Measurements from ENCODE around the gene ATP2B2.

The ATP2B2 gene
- total RNA-seq: 0 to 0.77 (median 0.09) reads per million in 3 donors

DNA sequence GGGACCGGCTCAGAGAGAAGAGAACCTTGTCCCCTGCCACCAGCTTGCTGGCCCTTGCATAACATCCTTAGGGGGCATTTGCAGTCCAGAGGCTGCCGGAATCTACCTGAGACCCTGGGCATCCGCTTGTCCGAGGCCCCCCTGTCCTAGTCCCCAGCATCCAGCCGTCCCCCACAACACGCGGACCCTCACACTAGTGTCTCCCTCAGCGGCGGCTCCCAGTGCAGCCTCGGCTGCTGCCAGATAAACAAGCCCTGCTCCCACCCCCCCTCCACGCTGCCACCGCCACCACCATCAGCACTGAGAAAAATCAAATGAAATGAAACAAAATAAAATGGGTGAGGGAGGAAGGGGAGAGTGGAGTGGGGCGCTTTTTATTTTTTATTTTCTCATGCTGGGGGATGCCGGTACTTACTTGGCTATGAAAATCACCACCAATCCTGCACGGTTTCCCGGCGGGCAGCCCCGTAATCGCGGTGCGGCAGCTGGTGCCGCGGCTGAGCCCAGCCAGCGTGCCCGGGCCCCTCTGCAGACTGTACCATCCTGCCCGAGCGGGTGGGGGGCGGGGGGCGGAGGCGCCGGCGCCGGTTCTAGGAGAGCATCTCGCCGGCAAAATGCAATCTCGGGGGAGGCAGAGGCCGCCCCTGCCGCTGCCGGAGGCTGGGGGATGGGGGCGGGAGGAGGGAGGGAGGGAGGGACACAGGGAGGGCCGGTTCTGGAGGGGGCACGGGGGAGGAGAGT lies at the start of gene ATP2B2:
Gene ATP2B2, minus strand, starts transcription at position 537 of the 741 bp plus-strand sequence. CDS start 56,043 bp downstream, outside the sequence.
- Histone ChIP-seq H3K27me3 (replicated peaks; ENCODE audit: control insufficient read depth, insufficient read depth, low read length, poor library complexity, severe bottlenecking) (peaks cover 17% of the 10 kb centered on the region), H3K9me3 (ENCODE audit: control insufficient read depth, low read length) (no peaks in the 10 kb centered on the region), H3K4me3 (ENCODE audit: insufficient read depth, low read depth, low read length, poor library complexity, severe bottlenecking) (peak within 1 kb of the TSS; percentile 41), H3K36me3 (ENCODE audit: control insufficient read depth, insufficient read depth, low read length) (no peaks in the 10 kb centered on the region), H3K4me1 (ENCODE audit: control insufficient read depth, insufficient read depth, low read length, poor library complexity, severe bottlenecking) (no peaks in the 10 kb centered on the region), H3K27ac (ENCODE audit: insufficient read depth, low read length, poor library complexity, severe bottlenecking) (no peak within 1 kb of the TSS)
- DNase-seq: no peak

DNA sequence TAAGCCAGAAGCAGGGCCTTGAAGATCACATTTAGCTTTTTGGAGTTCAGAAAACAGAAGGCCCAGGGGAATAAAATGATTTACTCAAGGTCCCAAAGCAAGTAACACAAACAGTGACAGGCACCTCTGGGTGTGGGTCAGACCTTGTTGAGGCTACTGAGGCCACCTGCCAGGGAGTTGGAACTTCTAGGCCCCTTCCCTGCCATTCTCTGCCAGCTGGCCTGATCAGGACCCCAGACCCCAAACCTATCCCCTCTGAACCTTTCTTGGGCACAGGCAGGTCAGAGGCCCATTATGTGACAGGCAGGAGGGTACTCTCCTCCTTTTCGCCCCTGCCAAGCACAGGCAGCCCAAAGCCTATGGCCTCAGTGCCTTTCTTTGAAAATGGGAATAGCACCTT lies 49.4 kb upstream of the ATP2B2 start:
- no peak overlapping the region for H3K27ac ChIP-seq (ENCODE audit: insufficient read depth, low read length, poor library complexity, severe bottlenecking)
- H3K36me3 ChIP-seq (ENCODE audit: control insufficient read depth, insufficient read depth, low read length): no peaks in the 10 kb centered on the region
- peaks cover 20% of the 10 kb centered on the region for H3K4me1 ChIP-seq (ENCODE audit: control insufficient read depth, insufficient read depth, low read length, poor library complexity, severe bottlenecking)
- no peaks in the 10 kb centered on the region for H3K27me3 ChIP-seq (replicated peaks; ENCODE audit: control insufficient read depth, insufficient read depth, low read length, poor library complexity, severe bottlenecking)
- H3K4me3 ChIP-seq (ENCODE audit: insufficient read depth, low read depth, low read length, poor library complexity, severe bottlenecking): no peak overlapping the region
- no peaks in the 10 kb centered on the region for H3K9me3 ChIP-seq (ENCODE audit: control insufficient read depth, low read length)
- DNase-seq: no peak

DNA sequence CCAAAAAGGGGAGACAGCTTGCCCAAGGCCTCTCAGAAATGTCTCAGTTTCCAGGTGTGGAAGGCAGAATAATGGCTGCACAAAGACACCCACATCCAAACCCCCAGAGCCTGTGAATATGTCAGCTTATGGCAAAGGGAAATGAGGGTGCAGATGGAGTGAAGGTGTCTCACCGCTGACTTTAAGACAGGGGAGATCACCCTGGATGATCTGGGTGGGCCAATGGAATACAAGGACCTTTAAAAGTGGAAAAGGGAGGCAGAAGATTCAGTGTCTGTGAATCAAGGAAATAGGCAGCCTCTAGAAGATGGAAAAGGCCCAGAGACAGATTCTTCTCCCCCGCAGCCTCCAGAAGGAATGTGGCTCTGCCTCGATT lies 48.8 kb upstream of the ATP2B2 start:
- H3K4me1 ChIP-seq (ENCODE audit: control insufficient read depth, insufficient read depth, low read length, poor library complexity, severe bottlenecking): peaks cover 20% of the 10 kb centered on the region
- DNase-seq: no peak
- H3K36me3 ChIP-seq (ENCODE audit: control insufficient read depth, insufficient read depth, low read length): no peaks in the 10 kb centered on the region
- H3K9me3 ChIP-seq (ENCODE audit: control insufficient read depth, low read length): no peaks in the 10 kb centered on the region
- H3K27ac ChIP-seq (ENCODE audit: insufficient read depth, low read length, poor library complexity, severe bottlenecking): no peak overlapping the region
- H3K27me3 ChIP-seq (replicated peaks; ENCODE audit: control insufficient read depth, insufficient read depth, low read length, poor library complexity, severe bottlenecking): no peaks in the 10 kb centered on the region
- H3K4me3 ChIP-seq (ENCODE audit: insufficient read depth, low read depth, low read length, poor library complexity, severe bottlenecking): no peak overlapping the region

- H3K4me1 ChIP-seq (ENCODE audit: control insufficient read depth, insufficient read depth, low read length, poor library complexity, severe bottlenecking): peaks cover 20% of the 10 kb centered on the region
- DNase-seq: peak in 1 of 3 donors; percentile 7
- no peak overlapping the region for H3K4me3 ChIP-seq (ENCODE audit: insufficient read depth, low read depth, low read length, poor library complexity, severe bottlenecking)
- H3K36me3 ChIP-seq (ENCODE audit: control insufficient read depth, insufficient read depth, low read length): no peaks in the 10 kb centered on the region
- H3K27ac ChIP-seq (ENCODE audit: insufficient read depth, low read length, poor library complexity, severe bottlenecking): no peak overlapping the region
- no peaks in the 10 kb centered on the region for H3K9me3 ChIP-seq (ENCODE audit: control insufficient read depth, low read length)
- H3K27me3 ChIP-seq (replicated peaks; ENCODE audit: control insufficient read depth, insufficient read depth, low read length, poor library complexity, severe bottlenecking): no peaks in the 10 kb centered on the region
Observed at GRCh38 chr3:10553591-10554235, 48.3 kb upstream of the ATP2B2 start.

DNA sequence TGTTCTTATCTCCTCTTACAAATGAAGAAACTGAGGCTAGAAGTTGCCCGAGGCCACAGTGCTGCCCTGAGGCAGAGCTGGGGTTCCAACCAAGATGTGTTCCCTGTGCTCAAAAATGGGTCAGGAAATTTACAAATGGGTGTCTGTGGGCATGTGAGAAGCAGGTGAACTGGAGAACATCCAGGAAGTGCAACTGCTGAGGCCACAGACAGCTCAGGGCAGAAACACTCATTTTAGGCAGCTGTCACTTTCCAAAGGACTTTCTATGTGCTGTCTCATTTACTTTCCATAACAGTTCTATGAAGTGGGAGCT lies 47.2 kb upstream of the ATP2B2 start:
- Histone ChIP-seq H3K9me3 (ENCODE audit: control insufficient read depth, low read length) (no peaks in the 10 kb centered on the region), H3K4me1 (ENCODE audit: control insufficient read depth, insufficient read depth, low read length, poor library complexity, severe bottlenecking) (peaks cover 20% of the 10 kb centered on the region), H3K27me3 (replicated peaks; ENCODE audit: control insufficient read depth, insufficient read depth, low read length, poor library complexity, severe bottlenecking) (no peaks in the 10 kb centered on the region), H3K4me3 (ENCODE audit: insufficient read depth, low read depth, low read length, poor library complexity, severe bottlenecking) (peak overlapping the region; percentile 18), H3K36me3 (ENCODE audit: control insufficient read depth, insufficient read depth, low read length) (no peaks in the 10 kb centered on the region), H3K27ac (ENCODE audit: insufficient read depth, low read length, poor library complexity, severe bottlenecking) (peak overlapping the region; percentile 18)
- no peak for DNase-seq

DNA sequence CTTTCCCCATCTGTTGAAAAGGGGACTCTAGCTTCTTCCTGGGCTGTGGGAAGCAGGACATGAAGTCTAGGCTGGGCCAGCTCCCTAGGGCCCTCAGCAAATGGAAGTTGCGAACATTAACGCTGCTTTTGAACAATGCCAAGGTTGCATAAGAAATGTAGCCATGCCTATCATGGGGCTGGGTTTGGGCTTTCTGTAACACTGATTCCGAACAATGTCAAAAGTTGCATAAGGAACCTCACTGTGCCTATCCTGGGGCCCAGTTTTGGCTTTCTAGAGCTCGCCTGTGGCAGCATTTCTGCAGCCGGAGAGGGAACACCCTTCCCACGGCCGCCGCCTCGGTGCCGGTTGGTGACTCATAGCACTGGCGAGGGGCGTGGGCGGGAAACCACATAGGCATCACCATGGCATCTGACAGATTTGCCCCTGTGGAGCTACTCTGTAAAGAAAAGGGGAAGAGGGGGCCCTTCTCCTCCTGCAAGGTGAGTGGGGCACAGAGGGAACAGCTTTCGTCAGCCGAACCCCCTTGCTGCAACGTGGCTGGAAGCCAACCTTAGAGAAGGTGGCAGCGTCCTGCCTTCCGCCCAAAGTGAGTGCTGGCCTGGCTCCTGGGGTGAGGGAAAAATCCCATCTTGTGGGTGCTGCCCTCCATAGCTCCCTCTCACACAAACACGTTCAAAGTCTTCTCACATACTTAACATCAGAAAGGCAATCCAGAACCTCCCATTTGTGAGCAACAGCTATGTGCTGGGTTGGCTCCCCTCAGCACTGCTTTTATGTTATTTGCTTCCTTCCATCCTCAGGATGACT lies 46.6 kb upstream of the ATP2B2 start:
- Histone ChIP-seq H3K27me3 (replicated peaks; ENCODE audit: control insufficient read depth, insufficient read depth, low read length, poor library complexity, severe bottlenecking) (no peaks in the 10 kb centered on the region), H3K36me3 (ENCODE audit: control insufficient read depth, insufficient read depth, low read length) (no peaks in the 10 kb centered on the region), H3K27ac (ENCODE audit: insufficient read depth, low read length, poor library complexity, severe bottlenecking) (peak overlapping the region; percentile 18), H3K9me3 (ENCODE audit: control insufficient read depth, low read length) (no peaks in the 10 kb centered on the region), H3K4me1 (ENCODE audit: control insufficient read depth, insufficient read depth, low read length, poor library complexity, severe bottlenecking) (peaks cover 20% of the 10 kb centered on the region), H3K4me3 (ENCODE audit: insufficient read depth, low read depth, low read length, poor library complexity, severe bottlenecking) (peak overlapping the region; percentile 18)
- DNase-seq: peak; percentile 53 to 56 (median 53)

GRCh38 chr3:10551139-10551538 lies 45.8 kb upstream of the ATP2B2 start:
- Histone ChIP-seq H3K4me1 (ENCODE audit: control insufficient read depth, insufficient read depth, low read length, poor library complexity, severe bottlenecking) (peaks cover 20% of the 10 kb centered on the region), H3K4me3 (ENCODE audit: insufficient read depth, low read depth, low read length, poor library complexity, severe bottlenecking) (no peak overlapping the region), H3K27me3 (replicated peaks; ENCODE audit: control insufficient read depth, insufficient read depth, low read length, poor library complexity, severe bottlenecking) (no peaks in the 10 kb centered on the region), H3K27ac (ENCODE audit: insufficient read depth, low read length, poor library complexity, severe bottlenecking) (no peak overlapping the region), H3K36me3 (ENCODE audit: control insufficient read depth, insufficient read depth, low read length) (no peaks in the 10 kb centered on the region), H3K9me3 (ENCODE audit: control insufficient read depth, low read length) (no peaks in the 10 kb centered on the region)
- no peak for DNase-seq

- H3K9me3 ChIP-seq (ENCODE audit: control insufficient read depth, low read length): no peaks in the 10 kb centered on the region
- H3K36me3 ChIP-seq (ENCODE audit: control insufficient read depth, insufficient read depth, low read length): no peaks in the 10 kb centered on the region
- DNase-seq: no peak
- no peaks in the 10 kb centered on the region for H3K27me3 ChIP-seq (replicated peaks; ENCODE audit: control insufficient read depth, insufficient read depth, low read length, poor library complexity, severe bottlenecking)
- peaks cover 20% of the 10 kb centered on the region for H3K4me1 ChIP-seq (ENCODE audit: control insufficient read depth, insufficient read depth, low read length, poor library complexity, severe bottlenecking)
- no peak overlapping the region for H3K27ac ChIP-seq (ENCODE audit: insufficient read depth, low read length, poor library complexity, severe bottlenecking)
- no peak overlapping the region for H3K4me3 ChIP-seq (ENCODE audit: insufficient read depth, low read depth, low read length, poor library complexity, severe bottlenecking)
Observed at GRCh38 chr3:10550705-10551104, 45.3 kb upstream of the ATP2B2 start.

GRCh38 chr3:10549617-10550230 lies 44.3 kb upstream of the ATP2B2 start:
- no peaks in the 10 kb centered on the region for H3K27me3 ChIP-seq (replicated peaks; ENCODE audit: control insufficient read depth, insufficient read depth, low read length, poor library complexity, severe bottlenecking)
- no peak overlapping the region for H3K27ac ChIP-seq (ENCODE audit: insufficient read depth, low read length, poor library complexity, severe bottlenecking)
- no peak overlapping the region for H3K4me3 ChIP-seq (ENCODE audit: insufficient read depth, low read depth, low read length, poor library complexity, severe bottlenecking)
- H3K4me1 ChIP-seq (ENCODE audit: control insufficient read depth, insufficient read depth, low read length, poor library complexity, severe bottlenecking): peaks cover 20% of the 10 kb centered on the region
- no peaks in the 10 kb centered on the region for H3K36me3 ChIP-seq (ENCODE audit: control insufficient read depth, insufficient read depth, low read length)
- DNase-seq: no peak
- H3K9me3 ChIP-seq (ENCODE audit: control insufficient read depth, low read length): no peaks in the 10 kb centered on the region

Measured in effector memory CD4-positive, alpha-beta T cell (primary cell).